Panc1 (cell line): ENCODE data around the gene CRIP2.

Experiments
- CTCF ChIP-seq: fragments of 450-650 bp; IDR thresholded peaks from 2 replicates; pipeline ENCODE4 v1.5.1; 2017; ENCODE audit warnings: mild to moderate bottlenecking
- POLR2AphosphoS5 ChIP-seq: IDR thresholded peaks from 2 replicates; pipeline ENCODE4 v1.6.1; 2012; ENCODE audit warnings: mild to moderate bottlenecking, low read depth, low read length, moderate library complexity

- TF ChIP-seq POLR2AphosphoS5 (no peak), CTCF (no peak)
These were observed 30.5 kb downstream of the CRIP2 start for GRCh38 chr14:105505101-105505500.
